GM12892 (cell line): ENCODE data around the gene TBC1D3L. TPM values are rescaled to one million over a fixed set of nuclear protein-coding genes. Genes with fewer than 3 reads are reported as not detected.
"Not testable (repeated sequence)": the region's sequence is repeated elsewhere in the genome, so short reads cannot be mapped to it uniquely, and the experiment has no call there.

ENCODE experiments used
- DNase-seq: peaks from one replicate; pipeline ENCODE4 v3.0.0; 2011; ENCODE audit not compliant: insufficient read length
- FAIRE-seq: peaks from 2 replicates; lab custom pipeline; 2011; peaks lifted over from hg19 to GRCh38; lab: Jason Lieb, UNC
- polyA plus RNA-seq: library from polyadenylated mRNA; unstranded; fragments of >200 nt; gene quantifications from one replicate; pipeline ENCODE4 v1.2.1, GENCODE V29; 2012; ENCODE audit warnings: missing spikeins, inconsistent platforms; ENCODE audit not compliant: missing spikeins

The TBC1D3L gene
- 12.9 TPM for polyA plus RNA-seq

GRCh38 chr17:37988960-37989359 lies at the start of gene TBC1D3L:
TBC1D3L (minus strand) TSS chr17:37989060; CDS start chr17:37987520, 1,540 bp downstream.
- not testable (repeated sequence) for FAIRE-seq

GRCh38 chr17:38003676-38004075 lies 14.8 kb upstream of the TBC1D3L start, which contains the start of gene TBC1D3D:
TBC1D3D (plus strand) TSS chr17:38003976; CDS start chr17:38005561, 1,585 bp downstream.
- FAIRE-seq, DNase-seq: not testable (repeated sequence)

More at GRCh38 chr17:37988960-37989359, at the start of gene TBC1D3L:
- not testable (repeated sequence) for DNase-seq
